ENCODE results near the gene CNKSR3.

DNA sequence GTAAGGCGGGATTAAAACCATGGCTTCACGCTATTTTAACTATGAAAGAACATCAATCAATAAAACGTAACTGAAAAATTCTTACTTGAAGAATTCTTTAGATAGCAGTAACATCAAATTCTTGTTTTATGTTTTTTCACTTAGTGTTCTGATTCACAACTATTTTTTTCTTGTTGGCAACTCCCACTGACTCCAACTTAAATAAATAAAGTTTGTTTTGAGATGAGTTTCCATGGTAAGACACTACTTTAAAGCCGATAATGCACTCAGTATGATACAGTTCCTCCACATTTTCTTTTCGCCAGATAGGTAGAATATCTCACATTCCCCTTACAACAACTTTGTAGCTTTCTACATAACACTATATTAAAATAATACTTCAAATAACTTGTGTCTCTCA, 33.1 kb upstream of the CNKSR3 start:
- TF ChIP-seq TAF1 (IDR thresholded peaks at IDR 0.05; ENCODE audit: borderline replicate concordance, insufficient read depth, low read length): no peak
- TF ChIP-seq POLR2AphosphoS5 (IDR thresholded peaks at IDR 0.05; ENCODE audit: low read depth, low read length): no peak

All from PFSK-1 (cell line).